ENCODE results near the gene TP53AIP1.
A peak's percentile ranks its signal among the peaks of the same experiment; 100 is the strongest.

The TP53AIP1 gene

GRCh38 chr11:128894286-128894681 is 48.4 kb downstream of the TP53AIP1 start:
- peaks cover 28% of the 10 kb centered on the region for H3K27me3 ChIP-seq (ENCODE audit: insufficient read depth, insufficient read length)
- no peak for DNase-seq (ENCODE audit: low read depth, low spot score)
- TF ChIP-seq ZNF274 (IDR thresholded peaks at IDR 0.05; ENCODE audit: low read depth, low read length) = no peak
- no peak for TF ChIP-seq YY1 (IDR thresholded peaks at IDR 0.05; ENCODE audit: insufficient read depth, insufficient read length)
- H3K4me1 ChIP-seq (ENCODE audit: insufficient read depth, insufficient read length) = peaks cover 2% of the 10 kb centered on the region
- no peak overlapping the region for H3K9ac ChIP-seq (ENCODE audit: insufficient read length, low read depth)
- no peaks in the 10 kb centered on the region for H3K9me3 ChIP-seq (ENCODE audit: insufficient read depth, low read length)
- H3K36me3 ChIP-seq (ENCODE audit: insufficient read depth, insufficient read length, low read length) = no peaks in the 10 kb centered on the region
- no peak overlapping the region for H3K4me3 ChIP-seq (ENCODE audit: insufficient read length, low read depth)

GRCh38 chr11:128893578-128894285 is 48.9 kb downstream of the TP53AIP1 start:
- Histone ChIP-seq H3K27me3 (ENCODE audit: insufficient read depth, insufficient read length) (peaks cover 33% of the 10 kb centered on the region), H3K4me3 (ENCODE audit: insufficient read length, low read depth) (no peak overlapping the region), H3K36me3 (ENCODE audit: insufficient read depth, insufficient read length, low read length) (no peaks in the 10 kb centered on the region), H3K4me1 (ENCODE audit: insufficient read depth, insufficient read length) (peaks cover 2% of the 10 kb centered on the region), H3K9ac (ENCODE audit: insufficient read length, low read depth) (no peak overlapping the region), H3K9me3 (ENCODE audit: insufficient read depth, low read length) (no peaks in the 10 kb centered on the region)
- no peak for DNase-seq (ENCODE audit: low read depth, low spot score)
- TF ChIP-seq SUZ12 (IDR thresholded peaks at IDR 0.05; ENCODE audit: extremely low read depth, insufficient read depth, insufficient read length) (no peak), YY1 (IDR thresholded peaks at IDR 0.05; ENCODE audit: insufficient read depth, insufficient read length) (no peak), ZNF274 (IDR thresholded peaks at IDR 0.05; ENCODE audit: low read depth, low read length) (no peak)

- H3K9ac ChIP-seq (ENCODE audit: insufficient read length, low read depth) = no peak overlapping the region
- no peaks in the 10 kb centered on the region for H3K36me3 ChIP-seq (ENCODE audit: insufficient read depth, insufficient read length, low read length)
- TF ChIP-seq SUZ12 (IDR thresholded peaks at IDR 0.05; ENCODE audit: extremely low read depth, insufficient read depth, insufficient read length) (no peak), YY1 (IDR thresholded peaks at IDR 0.05; ENCODE audit: insufficient read depth, insufficient read length) (no peak), ZNF274 (IDR thresholded peaks at IDR 0.05; ENCODE audit: low read depth, low read length) (no peak)
- DNase-seq (ENCODE audit: low read depth, low spot score) = no peak
- peaks cover 2% of the 10 kb centered on the region for H3K4me1 ChIP-seq (ENCODE audit: insufficient read depth, insufficient read length)
- no peak overlapping the region for H3K4me3 ChIP-seq (ENCODE audit: insufficient read length, low read depth)
- H3K9me3 ChIP-seq (ENCODE audit: insufficient read depth, low read length) = no peaks in the 10 kb centered on the region
- peaks cover 40% of the 10 kb centered on the region for H3K27me3 ChIP-seq (ENCODE audit: insufficient read depth, insufficient read length)
These were observed 49.7 kb downstream of the TP53AIP1 start for GRCh38 chr11:128892866-128893565.

GRCh38 chr11:128891913-128892398 is 50.7 kb downstream of the TP53AIP1 start:
- H3K27me3 ChIP-seq (ENCODE audit: insufficient read depth, insufficient read length) = peaks cover 40% of the 10 kb centered on the region
- no peak for DNase-seq (ENCODE audit: low read depth, low spot score)

GRCh38 chr11:128890543-128891368 is 51.9 kb downstream of the TP53AIP1 start, which contains the start of gene KCNJ5:
KCNJ5 (plus strand) TSS chr11:128891356; CDS start chr11:128911274, 19,918 bp downstream.
- no peaks in the 10 kb centered on the region for H3K9me3 ChIP-seq (ENCODE audit: insufficient read depth, low read length)
- TF ChIP-seq YY1 (IDR thresholded peaks at IDR 0.05; ENCODE audit: insufficient read depth, insufficient read length) (no peak), SUZ12 (IDR thresholded peaks at IDR 0.05; ENCODE audit: extremely low read depth, insufficient read depth, insufficient read length) (peak; percentile 58), ZNF274 (IDR thresholded peaks at IDR 0.05; ENCODE audit: low read depth, low read length) (no peak)
- H3K9ac ChIP-seq (ENCODE audit: insufficient read length, low read depth) = peak within 1 kb of the TSS; percentile 56
- H3K4me1 ChIP-seq (ENCODE audit: insufficient read depth, insufficient read length) = peaks cover 2% of the 10 kb centered on the region
- peak within 1 kb of the TSS; percentile 47 for H3K4me3 ChIP-seq (ENCODE audit: insufficient read length, low read depth)
- peaks cover 40% of the 10 kb centered on the region for H3K27me3 ChIP-seq (ENCODE audit: insufficient read depth, insufficient read length)
- DNase-seq (ENCODE audit: low read depth, low spot score) = no peak
- H3K36me3 ChIP-seq (ENCODE audit: insufficient read depth, insufficient read length, low read length) = no peaks in the 10 kb centered on the region

More at GRCh38 chr11:128891913-128892398, 50.7 kb downstream of the TP53AIP1 start:
- Histone ChIP-seq H3K4me3 (ENCODE audit: insufficient read length, low read depth) (no peak overlapping the region), H3K9me3 (ENCODE audit: insufficient read depth, low read length) (no peaks in the 10 kb centered on the region), H3K4me1 (ENCODE audit: insufficient read depth, insufficient read length) (peaks cover 2% of the 10 kb centered on the region), H3K36me3 (ENCODE audit: insufficient read depth, insufficient read length, low read length) (no peaks in the 10 kb centered on the region), H3K9ac (ENCODE audit: insufficient read length, low read depth) (no peak overlapping the region)
- TF ChIP-seq ZNF274 (IDR thresholded peaks at IDR 0.05; ENCODE audit: low read depth, low read length) (no peak), YY1 (IDR thresholded peaks at IDR 0.05; ENCODE audit: insufficient read depth, insufficient read length) (no peak), SUZ12 (IDR thresholded peaks at IDR 0.05; ENCODE audit: extremely low read depth, insufficient read depth, insufficient read length) (no peak)

GRCh38 chr11:128890216-128890542 is 52.5 kb downstream of the TP53AIP1 start:
- no peaks in the 10 kb centered on the region for H3K9me3 ChIP-seq (ENCODE audit: insufficient read depth, low read length)
- peaks cover 40% of the 10 kb centered on the region for H3K27me3 ChIP-seq (ENCODE audit: insufficient read depth, insufficient read length)
- H3K36me3 ChIP-seq (ENCODE audit: insufficient read depth, insufficient read length, low read length) = no peaks in the 10 kb centered on the region
- H3K9ac ChIP-seq (ENCODE audit: insufficient read length, low read depth) = peak overlapping the region; percentile 56
- no peak for TF ChIP-seq YY1 (IDR thresholded peaks at IDR 0.05; ENCODE audit: insufficient read depth, insufficient read length)
- TF ChIP-seq ZNF274 (IDR thresholded peaks at IDR 0.05; ENCODE audit: low read depth, low read length) = no peak
- H3K4me3 ChIP-seq (ENCODE audit: insufficient read length, low read depth) = peak overlapping the region; percentile 47
- H3K4me1 ChIP-seq (ENCODE audit: insufficient read depth, insufficient read length) = peaks cover 2% of the 10 kb centered on the region
- no peak for DNase-seq (ENCODE audit: low read depth, low spot score)

All from NT2/D1 (cell line).